GM18907 (cell line): Measurements from ENCODE around the gene PTK6.

Source experiments
- ATAC-seq: cut with Tn5 transposase; IDR thresholded peaks from one replicate; pipeline ENCODE4 v1.9.1; 2021; ENCODE audit warnings: mild to moderate bottlenecking, moderate library complexity; ENCODE audit not compliant: unreplicated experiment

Gene PTK6

DNA sequence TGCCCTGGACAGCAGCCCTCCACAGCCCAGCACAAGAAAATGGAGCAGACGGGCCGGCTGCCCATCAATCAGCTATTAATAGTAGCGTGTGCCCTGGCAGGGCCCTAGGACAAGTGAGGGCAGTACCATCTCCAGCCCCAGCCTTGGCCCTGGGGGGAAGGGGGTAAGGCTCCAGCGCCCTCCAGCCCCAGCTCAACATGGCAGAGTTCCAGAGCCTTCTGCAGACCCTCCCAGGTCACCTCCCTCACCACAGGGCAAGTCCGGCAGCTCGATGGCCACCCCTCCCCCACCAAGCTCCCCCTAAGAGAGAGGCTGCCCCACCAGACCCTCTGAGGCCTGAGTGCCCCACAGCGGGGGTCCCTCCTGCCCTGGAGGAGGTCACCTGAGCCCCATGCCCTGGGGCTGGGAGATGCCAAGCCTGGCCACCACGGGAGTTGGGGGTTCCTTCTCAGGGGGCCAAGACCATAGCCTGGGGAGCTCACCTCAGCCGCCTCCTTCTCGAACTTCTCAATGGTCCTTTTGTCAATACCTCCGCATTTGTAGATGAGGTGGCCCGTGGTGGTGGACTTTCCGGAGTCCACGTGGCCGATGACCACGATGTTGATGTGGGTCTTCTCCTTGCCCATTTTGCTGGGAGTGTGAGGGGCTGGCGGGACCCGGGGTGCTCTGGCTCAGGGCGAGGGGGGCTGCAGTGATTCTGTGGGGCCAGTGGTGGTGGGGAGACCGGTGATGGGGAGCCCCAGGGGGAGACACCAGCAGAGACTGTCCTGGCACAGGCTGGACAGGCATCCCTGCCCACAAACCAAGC, 39.8 kb downstream of the PTK6 start:
- no peak for ATAC-seq

DNA sequence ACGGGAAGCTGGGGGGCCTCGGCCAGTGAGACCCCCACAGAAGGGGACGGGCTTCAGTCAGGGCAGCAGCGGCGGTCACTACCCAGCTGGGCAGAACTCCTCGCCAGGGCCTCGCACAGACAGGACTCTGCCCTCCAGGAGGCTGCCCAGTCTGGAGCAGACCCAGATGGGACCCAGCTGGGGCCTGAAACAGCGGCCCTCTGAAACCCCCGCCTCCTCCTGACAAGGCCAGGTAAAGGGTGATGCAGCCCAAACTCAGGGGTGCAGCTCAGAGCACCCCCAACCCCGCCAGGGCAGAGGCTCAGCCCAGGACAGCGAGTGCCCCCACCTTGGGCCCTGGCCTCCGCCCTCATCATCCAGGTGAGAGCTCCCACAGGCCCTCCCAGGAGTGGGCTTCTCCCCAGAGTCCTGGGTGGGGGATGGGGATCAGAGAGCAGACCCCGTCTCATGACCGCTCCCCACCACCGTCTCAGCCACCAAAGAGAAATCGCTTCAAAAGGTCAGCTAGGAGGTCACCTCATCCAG, 40.5 kb downstream of the PTK6 start:
- ATAC-seq: no peak

DNA sequence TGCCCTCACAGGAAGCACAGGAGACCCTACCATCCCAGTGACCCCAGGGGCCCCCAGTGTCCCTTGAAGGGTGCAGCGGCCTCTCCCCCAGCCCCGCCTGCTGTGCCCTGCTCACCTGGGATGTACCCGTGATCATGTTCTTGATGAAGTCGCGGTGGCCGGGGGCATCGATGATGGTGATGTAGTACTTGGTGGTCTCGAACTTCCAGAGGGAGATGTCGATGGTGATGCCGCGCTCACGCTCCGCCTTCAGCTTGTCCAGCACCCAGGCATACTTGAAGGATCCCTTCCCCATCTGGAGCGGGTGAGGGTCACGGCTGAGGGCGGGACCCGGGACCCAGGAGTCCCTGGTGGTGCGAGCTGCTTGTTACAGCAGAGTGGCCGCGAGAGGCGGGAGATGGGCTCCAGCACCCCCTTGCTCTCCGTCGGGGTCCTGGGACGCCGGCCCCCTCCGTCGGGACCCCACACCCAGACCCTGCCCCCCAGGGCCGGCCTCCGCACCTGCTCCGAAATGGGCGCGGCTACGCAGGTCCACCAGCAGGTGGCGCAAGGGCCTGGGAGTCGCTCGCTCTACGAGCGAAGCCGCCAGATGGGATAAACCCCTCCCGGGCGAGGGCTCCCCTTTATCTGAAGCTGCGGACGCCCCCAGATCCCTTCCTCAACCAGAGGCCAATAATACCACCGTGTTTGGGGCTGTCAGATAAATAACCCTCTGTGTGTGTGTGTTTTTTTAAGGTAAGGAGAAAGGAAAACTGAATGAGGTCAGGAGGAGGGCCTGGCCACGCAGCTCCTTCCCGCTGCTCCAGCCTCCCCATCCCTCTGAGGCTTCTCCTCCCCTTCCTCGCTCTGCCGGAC, 41.2 kb downstream of the PTK6 start:
- ATAC-seq: no peak

DNA sequence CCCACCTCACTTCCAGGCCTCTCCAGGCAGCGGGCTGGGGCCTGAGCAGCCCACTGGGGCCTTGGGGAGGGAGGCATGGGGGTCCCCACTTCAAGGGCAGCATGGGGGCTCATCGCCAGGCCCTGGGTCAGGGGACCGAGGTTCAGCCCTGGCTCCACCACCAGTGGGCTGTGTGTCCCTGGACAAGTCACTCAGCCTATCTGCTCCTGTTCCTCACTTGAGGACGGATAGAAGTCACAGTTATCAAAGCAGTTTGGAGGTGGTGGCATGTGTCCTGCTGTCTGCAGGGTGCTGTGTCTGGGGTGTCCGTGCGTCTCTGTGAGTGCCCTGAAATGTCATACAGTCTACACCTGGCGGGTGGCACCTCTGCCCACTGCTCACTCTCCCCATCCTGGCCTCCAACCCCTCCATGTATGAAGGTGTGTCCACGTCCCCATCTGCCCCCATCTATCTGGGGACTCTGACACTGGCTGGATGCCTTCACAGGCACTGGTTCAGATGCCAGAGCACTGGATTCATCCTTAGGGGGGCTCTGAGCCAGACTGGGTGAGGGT, 41.9 kb downstream of the PTK6 start:
- no peak for ATAC-seq

DNA sequence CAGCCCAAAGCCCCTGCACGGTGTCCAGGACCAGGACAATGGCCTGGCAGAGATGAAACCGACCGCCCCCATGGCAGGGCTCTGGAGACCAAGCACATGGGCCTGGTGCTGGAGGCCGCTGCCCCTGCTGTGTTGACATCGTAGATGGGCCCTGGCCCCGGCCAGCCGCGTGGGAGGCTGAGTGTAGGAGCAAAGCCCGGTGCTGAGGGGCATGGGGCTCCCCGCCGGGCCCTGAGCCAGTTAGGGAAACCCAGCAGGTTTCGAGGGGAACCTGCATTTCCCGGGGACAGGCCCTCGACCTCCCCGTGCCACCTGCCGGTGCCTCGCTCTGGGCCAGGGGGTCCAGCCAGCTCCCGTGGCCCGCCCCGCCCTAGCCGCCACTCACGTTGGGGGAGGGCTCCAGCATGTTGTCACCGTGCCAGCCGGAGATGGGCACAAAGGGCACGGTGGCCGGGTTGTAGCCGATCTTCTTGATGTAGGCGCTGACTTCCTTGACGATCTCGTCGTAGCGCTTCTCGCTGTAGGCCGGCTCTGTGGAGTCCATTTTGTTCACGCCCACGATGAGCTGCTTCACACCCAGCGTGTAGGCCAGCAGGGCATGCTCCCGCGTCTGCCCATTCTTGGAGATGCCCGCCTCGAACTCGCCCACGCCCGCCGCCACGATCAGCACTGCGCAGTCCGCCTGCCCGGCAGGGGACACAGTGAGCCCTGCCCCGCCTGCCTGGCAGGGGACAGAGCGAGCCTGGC, 42.6 kb downstream of the PTK6 start:
- no peak for ATAC-seq

- ATAC-seq: no peak
Observed at GRCh38 chr20:63494084-63494419, 43.1 kb downstream of the PTK6 start.

DNA sequence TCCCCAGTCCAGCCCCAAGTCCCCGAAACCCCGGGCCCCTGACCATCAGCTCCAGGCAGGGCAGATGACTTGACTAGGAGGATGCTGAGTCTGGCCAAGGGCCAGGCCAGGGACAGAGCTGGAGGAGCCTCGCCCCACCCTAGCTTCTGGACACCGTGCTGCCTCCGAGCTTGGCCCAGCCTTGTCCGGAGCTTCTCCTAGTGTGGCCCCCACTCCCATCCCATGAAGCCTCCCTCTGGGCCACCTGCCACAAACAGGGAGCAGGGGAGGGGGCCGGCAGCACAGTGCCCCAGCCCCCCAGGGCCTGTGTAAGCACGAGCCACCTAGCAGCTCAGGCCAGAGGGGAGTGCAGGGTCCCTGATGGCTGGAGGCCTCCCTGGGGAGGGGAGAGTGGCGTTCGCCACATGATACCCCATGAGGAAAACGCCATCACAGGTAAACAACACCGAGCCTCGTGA, 43.6 kb downstream of the PTK6 start:
- ATAC-seq: no peak

DNA sequence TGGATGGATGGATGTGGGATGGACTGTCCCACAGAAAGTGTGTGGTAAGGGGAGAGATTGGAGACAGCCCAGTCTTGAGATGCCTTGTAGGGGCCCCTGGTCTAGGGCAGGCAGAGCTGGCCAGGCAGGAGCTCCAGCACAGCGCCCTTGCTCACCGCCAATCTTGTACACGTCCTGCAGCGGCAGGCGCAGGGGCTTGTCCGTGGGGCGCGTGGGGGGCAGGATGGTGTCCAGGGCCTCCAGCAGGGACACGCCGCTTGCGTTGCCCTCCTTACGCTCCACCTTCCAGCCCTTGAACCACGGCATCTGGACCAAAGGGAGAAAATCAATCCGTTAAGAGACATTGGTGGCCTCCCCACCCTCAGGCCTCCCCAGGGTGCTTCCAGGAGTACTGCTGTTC, 44.2 kb downstream of the PTK6 start:
- ATAC-seq: no peak

DNA sequence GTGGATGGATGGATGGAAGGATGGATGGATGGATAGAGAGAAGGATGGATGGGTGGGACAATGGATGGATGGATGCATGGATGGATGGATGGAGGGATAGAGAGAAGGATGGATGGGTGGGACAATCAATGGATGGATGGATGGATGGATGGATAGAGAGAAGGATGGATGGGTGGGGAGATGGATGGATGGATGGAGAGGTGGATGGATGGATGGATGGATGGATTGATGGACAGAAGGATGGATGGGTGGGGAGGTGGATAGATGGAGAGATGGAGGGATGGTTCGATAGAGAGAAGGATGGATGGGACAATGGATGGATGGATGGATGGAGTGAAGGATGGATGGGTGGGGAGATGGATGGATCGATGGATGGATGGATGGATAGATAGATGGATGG, 44.7 kb downstream of the PTK6 start:
- no peak for ATAC-seq

- ATAC-seq: no peak
Observed at GRCh38 chr20:63491635-63492230, 45.4 kb downstream of the PTK6 start.

GRCh38 chr20:63491078-63491477, 46.1 kb downstream of the PTK6 start:
- ATAC-seq: no peak

GRCh38 chr20:63490416-63490815, 46.8 kb downstream of the PTK6 start:
- ATAC-seq: no peak

DNA sequence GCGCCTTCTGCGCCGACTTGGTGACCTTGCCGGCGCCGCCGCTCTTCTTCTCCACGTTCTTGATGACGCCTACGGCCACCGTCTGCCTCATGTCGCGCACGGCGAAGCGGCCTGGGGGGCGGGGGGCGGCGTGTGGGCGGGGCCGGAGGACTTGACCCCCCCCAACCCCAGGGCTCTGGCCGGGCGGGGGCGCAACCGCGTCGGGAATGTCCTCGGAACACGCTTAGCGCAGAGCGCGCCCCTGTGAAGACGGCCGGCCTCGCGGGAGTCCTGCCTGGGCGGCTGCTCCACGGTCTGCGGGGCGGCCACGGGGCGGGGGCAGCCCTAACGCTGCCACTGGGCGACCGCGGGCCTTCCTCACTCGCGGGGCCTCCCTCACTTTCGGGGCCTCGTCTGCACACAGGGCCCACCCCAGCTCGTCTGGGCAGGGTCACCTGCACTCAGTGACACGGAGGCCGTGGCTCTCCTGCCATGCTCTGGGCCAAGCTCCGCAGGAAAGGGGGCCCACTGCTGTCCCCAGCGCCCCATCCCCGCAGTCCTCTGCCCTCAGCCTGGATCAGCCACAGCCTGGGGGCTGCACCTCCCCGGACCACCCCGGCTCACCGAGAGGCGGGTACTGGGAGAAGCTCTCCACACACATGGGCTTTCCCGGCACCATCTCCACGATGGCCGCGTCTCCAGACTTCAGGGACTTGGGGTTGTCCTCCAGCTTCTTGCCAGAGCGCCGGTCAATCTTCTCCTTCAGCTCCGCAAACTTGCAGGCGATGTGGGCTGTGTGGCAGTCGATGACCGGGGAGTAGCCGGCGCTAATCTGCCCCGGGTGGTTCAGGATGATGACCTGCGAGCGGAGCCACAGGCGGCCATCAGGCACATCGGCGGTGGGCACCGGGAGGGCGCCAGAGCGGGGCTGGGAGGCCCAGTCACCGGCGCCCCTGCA, 48.6 kb downstream of the PTK6 start:
- ATAC-seq: no peak

DNA sequence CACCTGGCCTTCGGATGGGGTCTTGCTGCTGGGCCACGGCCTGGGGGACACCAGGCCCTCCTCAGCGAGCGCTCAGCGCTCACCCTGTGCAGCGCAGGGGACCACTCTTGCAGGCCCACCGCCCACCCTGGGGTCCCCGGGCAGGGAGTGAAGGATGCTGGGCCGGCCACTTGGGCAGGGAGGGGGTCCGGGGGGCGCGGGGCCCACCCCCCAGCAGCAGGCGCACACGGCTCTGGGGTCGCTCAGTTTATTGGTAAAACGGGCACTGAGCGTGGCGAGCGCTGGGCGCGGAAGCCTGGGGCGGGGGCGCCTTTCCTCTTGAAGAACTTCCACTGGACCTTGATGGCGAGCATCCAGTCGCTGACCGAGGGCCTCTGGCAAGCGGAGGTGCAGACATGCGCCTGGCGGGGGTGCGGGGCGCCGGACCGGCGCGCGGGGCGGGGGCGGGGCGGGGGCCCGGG, 49.4 kb downstream of the PTK6 start:
- ATAC-seq: no peak

GRCh38 chr20:63487116-63487764, 49.9 kb downstream of the PTK6 start:
- no peak for ATAC-seq

GRCh38 chr20:63486300-63486855, 50.8 kb downstream of the PTK6 start:
- no peak for ATAC-seq

- no peak for ATAC-seq
Observed at GRCh38 chr20:63484651-63485403, 52.3 kb downstream of the PTK6 start.

DNA sequence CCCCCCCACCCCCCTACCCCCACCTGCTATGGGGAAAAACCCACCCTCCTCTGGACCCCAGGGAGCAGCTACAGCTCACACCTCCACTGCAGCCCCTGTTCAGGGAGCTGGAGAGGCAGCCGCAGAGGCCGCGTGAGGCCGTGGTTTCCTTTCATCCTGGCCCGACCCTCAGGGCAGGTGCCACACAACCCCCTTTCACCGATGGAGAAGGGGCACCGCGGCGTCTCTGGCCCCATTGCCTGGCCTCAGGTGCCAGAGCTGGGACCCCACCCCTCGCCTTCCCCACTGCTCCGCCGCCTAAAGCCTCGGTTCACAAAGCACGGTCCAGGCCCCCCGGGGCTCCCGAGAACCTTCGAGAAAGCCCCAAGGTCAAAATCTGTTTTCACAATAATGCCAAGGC, 52.9 kb downstream of the PTK6 start:
- ATAC-seq: no peak
